KOPT-K1 (cell line): ENCODE measurements around the gene LNPEP.

ENCODE experiments used
- H3K27ac ChIP-seq: fragments of 200-600 bp; sonication (generic); 2 replicates; pipeline ENCODE4 v1.5.1; 2016; ENCODE audit warnings: antibody characterized with exemption, mild to moderate bottlenecking, low read depth, low read length; ENCODE audit not compliant: poor library complexity, severe bottlenecking
- H3K36me3 ChIP-seq: fragments of 200-600 bp; sonication (generic); 2 replicates; pipeline ENCODE4 v1.5.1; 2017; ENCODE audit warnings: antibody characterized with exemption, mild to moderate bottlenecking, low read length, moderate library complexity; ENCODE audit not compliant: insufficient read depth
- H3K9me3 ChIP-seq: fragments of 200-600 bp; sonication (generic); 2 replicates; pipeline ENCODE4 v1.5.1; 2017; ENCODE audit warnings: antibody characterized with exemption, low read length, mild to moderate bottlenecking; ENCODE audit not compliant: insufficient read depth, poor library complexity, severe bottlenecking

LNPEP gene

DNA sequence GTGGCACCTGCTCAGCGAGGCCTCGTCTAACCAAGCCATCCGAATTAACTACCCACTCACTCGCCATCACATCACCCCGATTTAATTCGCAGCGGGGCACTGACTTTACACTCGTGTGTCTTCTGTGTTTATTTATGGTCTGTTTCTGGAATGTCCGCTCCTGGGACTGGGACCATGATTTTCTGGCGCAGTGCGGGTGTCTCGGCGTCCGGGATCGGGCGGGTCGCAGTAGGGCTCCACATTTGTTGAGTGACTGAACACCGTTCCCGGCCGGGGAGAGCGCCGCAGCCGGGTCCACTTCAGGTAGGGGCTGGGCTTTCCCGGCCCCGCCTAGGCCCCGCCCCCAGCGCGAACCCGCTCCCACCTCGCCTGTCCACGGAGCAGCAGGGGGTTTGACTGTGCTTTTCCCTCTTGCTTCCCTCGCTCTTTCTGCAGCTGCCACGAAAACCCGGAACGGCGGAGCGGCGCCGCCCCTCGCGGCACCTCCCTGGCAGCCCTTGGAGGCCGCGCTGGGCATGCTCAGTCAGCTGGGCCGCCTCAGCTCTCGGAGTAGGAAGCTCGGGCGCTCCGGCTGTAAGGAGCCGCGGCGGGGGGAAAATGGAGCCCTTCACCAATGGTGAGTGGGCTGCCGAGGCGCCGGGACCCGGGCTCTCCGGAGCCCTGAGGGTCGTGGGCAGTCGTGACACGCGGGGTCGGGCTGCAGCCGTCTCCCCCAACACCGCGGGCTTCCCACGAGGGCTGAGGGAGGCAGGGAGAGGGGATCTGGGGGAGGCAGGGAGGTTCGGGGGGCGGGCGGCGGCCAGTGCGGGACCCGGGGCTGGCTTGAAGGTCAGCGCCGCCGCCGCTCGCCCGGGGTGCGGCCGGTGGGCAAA lies at the start of gene LNPEP:
Gene LNPEP, plus strand, starts transcription at position 522 of the 872 bp plus-strand sequence. Its CDS starts 76 bp downstream, at position 598.
- H3K27ac ChIP-seq: peak within 1 kb of the TSS; percentile 96
- no peaks in the 10 kb centered on the region for H3K9me3 ChIP-seq
- H3K36me3 ChIP-seq: peaks cover 8% of the 10 kb centered on the region; the same call in 1 of the 2 replicates

DNA sequence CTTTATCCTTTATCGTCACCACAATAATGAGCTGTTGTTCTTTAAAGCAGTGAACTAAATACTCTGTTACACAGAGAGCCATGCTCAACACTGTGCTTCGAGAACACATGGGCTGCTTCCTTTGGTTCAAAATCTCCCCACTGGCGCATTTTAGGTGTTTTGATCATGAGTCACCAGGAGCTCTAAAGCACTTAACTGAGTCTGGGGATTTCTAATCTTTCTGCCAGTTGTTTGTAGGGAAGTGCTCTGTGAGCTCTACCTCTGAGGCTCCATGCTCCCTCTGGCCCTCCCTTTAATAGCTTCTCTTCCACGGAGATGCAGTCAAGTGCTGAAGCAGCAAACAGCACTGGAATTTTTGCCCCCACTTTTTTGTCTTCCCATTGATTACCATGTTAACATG lies 42.5 kb upstream of the LNPEP start:
- Histone ChIP-seq H3K36me3 (peaks cover 99% of the 10 kb centered on the region), H3K9me3 (no peaks in the 10 kb centered on the region), H3K27ac (no peak overlapping the region)

GRCh38 chr5:96896276-96896675 lies 39.6 kb upstream of the LNPEP start:
- peaks cover 99% of the 10 kb centered on the region for H3K36me3 ChIP-seq
- no peak overlapping the region for H3K27ac ChIP-seq
- no peaks in the 10 kb centered on the region for H3K9me3 ChIP-seq

GRCh38 chr5:96896806-96897205 lies 39.1 kb upstream of the LNPEP start:
- Histone ChIP-seq H3K36me3 (peaks cover 99% of the 10 kb centered on the region), H3K9me3 (no peaks in the 10 kb centered on the region), H3K27ac (no peak overlapping the region)

- peaks cover 99% of the 10 kb centered on the region for H3K36me3 ChIP-seq
- no peak overlapping the region for H3K27ac ChIP-seq
- H3K9me3 ChIP-seq: no peaks in the 10 kb centered on the region
Measured at GRCh38 chr5:96901384-96901783, 34.5 kb upstream of the LNPEP start.

GRCh38 chr5:96901841-96902240 lies 34.0 kb upstream of the LNPEP start:
- no peaks in the 10 kb centered on the region for H3K9me3 ChIP-seq
- no peak overlapping the region for H3K27ac ChIP-seq
- H3K36me3 ChIP-seq: peaks cover 99% of the 10 kb centered on the region

DNA sequence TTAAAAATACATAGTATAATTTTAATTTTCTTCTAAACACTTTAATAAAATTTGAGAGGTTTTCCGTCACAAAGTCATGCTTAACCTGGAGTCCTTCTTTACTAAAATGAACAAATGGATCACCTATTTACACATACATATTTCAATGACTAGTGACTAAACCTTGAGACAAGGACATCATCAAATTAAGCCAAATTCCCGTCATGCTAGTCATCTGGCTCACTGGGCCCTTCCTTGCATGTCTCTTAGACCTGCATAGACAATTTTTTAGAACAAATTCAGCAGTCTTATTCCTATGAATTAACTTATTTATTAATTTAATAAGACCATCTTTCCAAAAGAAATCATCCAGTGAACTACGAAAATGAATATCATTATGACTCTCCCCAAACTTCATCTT lies 33.0 kb upstream of the LNPEP start:
- no peak overlapping the region for H3K27ac ChIP-seq
- H3K36me3 ChIP-seq: peaks cover 99% of the 10 kb centered on the region
- H3K9me3 ChIP-seq: no peaks in the 10 kb centered on the region

GRCh38 chr5:96903300-96903699 lies 32.6 kb upstream of the LNPEP start:
- Histone ChIP-seq H3K36me3 (peaks cover 99% of the 10 kb centered on the region), H3K27ac (no peak overlapping the region), H3K9me3 (no peaks in the 10 kb centered on the region)

- H3K9me3 ChIP-seq: no peaks in the 10 kb centered on the region
- H3K27ac ChIP-seq: no peak overlapping the region
- H3K36me3 ChIP-seq: peaks cover 99% of the 10 kb centered on the region
Measured at GRCh38 chr5:96904054-96904931, 31.6 kb upstream of the LNPEP start.

GRCh38 chr5:96905864-96906263 lies 30.0 kb upstream of the LNPEP start:
- Histone ChIP-seq H3K36me3 (peaks cover 100% of the 10 kb centered on the region), H3K9me3 (no peaks in the 10 kb centered on the region), H3K27ac (no peak overlapping the region)

- Histone ChIP-seq H3K36me3 (peaks cover 97% of the 10 kb centered on the region), H3K27ac (no peak overlapping the region), H3K9me3 (no peaks in the 10 kb centered on the region)
Measured at GRCh38 chr5:96909003-96909402, 26.9 kb upstream of the LNPEP start.

DNA sequence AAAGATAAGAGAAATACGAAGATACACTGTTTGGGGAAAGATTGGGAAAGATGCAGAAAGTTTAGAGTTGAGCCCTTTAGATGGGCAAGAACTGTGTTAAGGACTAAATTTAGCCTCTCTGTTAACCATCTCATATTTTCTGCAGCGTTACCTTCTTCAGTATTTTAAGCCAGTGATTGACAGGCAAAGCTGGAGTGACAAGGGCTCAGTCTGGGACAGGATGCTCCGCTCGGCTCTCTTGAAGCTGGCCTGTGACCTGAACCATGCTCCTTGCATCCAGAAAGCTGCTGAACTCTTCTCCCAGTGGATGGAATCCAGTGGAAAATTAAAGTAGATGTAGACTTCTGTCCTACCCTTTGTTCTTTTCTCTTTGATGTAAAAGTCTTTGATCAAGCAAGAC lies 26.4 kb upstream of the LNPEP start:
- Histone ChIP-seq H3K27ac (no peak overlapping the region), H3K9me3 (no peaks in the 10 kb centered on the region), H3K36me3 (peaks cover 97% of the 10 kb centered on the region)

GRCh38 chr5:96911139-96911538 lies 24.7 kb upstream of the LNPEP start:
- Histone ChIP-seq H3K9me3 (no peaks in the 10 kb centered on the region), H3K36me3 (peaks cover 96% of the 10 kb centered on the region), H3K27ac (no peak overlapping the region)

DNA sequence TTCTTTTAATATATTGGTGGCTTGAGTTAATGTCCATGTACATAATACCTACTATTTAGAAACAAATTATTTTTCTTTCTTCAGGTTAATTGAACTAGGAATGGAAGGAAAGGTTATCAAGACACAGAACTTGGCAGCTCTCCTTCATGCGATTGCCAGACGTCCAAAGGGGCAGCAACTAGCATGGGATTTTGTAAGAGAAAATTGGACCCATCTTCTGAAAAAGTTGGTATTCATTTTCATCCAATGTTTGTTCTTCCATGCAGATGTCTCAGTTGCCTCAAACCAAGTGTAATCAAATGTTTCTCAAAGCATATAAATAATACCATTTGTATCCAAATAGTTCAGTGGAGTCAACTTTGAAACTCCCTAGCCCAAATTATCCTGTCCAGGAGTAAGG lies 22.6 kb upstream of the LNPEP start:
- no peak overlapping the region for H3K27ac ChIP-seq
- peaks cover 96% of the 10 kb centered on the region for H3K36me3 ChIP-seq
- no peaks in the 10 kb centered on the region for H3K9me3 ChIP-seq

GRCh38 chr5:96919754-96920197 lies 16.1 kb upstream of the LNPEP start:
- H3K36me3 ChIP-seq: peaks cover 69% of the 10 kb centered on the region

More at GRCh38 chr5:96919754-96920197, 16.1 kb upstream of the LNPEP start:
- no peak overlapping the region for H3K27ac ChIP-seq
- no peaks in the 10 kb centered on the region for H3K9me3 ChIP-seq
